Stimulated activated naive CD4-positive, alpha-beta T cell (primary cell): ENCODE data around the gene TECPR1.

ENCODE experiments used
- DNase-seq, 6 experiments: peaks; one replicate each; lab custom pipeline; 2025; lab: John Stamatoyannopoulos, UW

Gene TECPR1

DNA sequence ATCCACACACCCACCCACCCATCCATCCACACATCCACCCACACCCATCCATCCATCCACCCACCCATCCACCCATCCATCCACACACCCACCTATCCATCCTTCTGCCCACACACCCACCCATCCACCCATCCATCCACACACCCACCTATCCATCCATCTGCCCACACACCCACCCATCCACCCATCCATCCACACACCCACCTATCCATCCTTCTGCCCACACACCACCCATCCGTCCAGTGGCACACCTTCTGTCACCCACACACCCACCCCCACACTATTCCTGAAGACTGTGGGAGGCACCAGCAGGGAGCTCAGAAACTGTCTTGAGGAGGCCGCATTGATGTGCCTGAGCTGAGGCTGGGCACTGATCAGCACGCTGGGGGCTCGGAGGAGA is 9.1 kb downstream of the TECPR1 start:
- DNase-seq, result no peak

- DNase-seq, result no peak
Measured at GRCh38 chr7:98242342-98242741, 9.7 kb downstream of the TECPR1 start.

DNA sequence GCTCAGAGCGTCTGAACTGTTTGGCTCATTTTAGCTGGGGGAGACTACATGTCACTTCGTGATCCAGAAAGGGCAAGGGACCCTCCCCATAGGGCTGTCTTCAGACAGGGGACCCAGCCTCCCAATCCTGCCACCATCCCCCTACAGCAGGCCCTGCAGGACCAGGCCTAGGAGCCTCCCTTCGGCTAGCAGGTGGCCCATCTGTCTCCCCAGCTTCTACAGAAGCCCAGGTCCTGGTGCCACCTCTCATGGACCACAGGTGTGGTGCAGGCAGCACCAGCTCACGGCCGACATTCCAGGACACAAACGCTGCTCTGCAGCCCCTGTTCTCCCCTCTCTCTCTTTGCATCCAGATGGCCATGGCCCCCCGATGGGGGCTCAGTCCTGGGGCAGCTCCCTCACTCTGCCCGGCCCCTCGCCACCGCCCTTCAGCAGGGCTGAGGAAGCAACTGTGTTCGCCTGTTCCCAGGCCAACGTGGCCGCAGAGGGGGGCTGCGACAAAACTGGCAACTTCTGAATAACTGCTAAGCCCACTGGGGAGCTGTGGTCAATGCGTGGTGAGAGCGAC is 10.3 kb downstream of the TECPR1 start:
- no peak for DNase-seq

DNA sequence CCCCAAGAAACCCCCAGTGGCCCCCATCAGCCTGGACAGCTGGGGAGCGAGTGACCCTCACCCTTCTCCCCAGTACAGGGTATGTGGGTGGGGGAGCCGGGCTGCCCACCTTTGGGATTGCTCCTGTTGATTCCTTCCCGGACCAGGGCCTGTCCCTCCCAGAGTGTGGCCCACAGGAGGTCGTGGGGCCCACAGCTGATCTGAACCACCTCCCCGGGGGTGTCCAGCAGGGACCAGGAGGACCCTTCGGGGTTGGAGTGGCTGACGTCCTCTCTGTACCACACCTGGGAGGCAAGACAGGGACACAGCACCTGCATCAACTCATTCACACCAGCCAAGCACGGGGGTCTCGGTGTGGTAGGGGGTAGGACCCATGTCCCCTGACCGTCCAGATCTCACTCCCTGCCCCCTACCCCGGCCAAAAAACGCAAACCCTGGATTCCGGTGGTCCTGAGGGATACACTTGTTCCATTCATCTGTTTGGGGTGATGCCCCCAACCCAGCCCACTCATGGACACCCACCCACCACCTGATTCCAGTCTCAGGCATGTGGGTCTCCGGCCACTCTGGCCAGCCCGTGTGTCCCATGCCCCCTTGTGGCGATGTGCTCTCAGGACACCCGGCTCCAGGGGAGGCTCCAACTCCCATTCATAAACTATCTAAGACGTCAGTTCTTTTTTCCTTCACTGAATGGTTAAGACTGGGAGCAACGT is 10.9 kb downstream of the TECPR1 start:
- DNase-seq, result peak in 3 of 6 experiments; percentile 6 to 10 (median 8)

GRCh38 chr7:98238976-98239375 is 13.1 kb downstream of the TECPR1 start:
- DNase-seq, result no peak

- DNase-seq, result no peak
Measured at GRCh38 chr7:98238076-98238475, 14.0 kb downstream of the TECPR1 start.

DNA sequence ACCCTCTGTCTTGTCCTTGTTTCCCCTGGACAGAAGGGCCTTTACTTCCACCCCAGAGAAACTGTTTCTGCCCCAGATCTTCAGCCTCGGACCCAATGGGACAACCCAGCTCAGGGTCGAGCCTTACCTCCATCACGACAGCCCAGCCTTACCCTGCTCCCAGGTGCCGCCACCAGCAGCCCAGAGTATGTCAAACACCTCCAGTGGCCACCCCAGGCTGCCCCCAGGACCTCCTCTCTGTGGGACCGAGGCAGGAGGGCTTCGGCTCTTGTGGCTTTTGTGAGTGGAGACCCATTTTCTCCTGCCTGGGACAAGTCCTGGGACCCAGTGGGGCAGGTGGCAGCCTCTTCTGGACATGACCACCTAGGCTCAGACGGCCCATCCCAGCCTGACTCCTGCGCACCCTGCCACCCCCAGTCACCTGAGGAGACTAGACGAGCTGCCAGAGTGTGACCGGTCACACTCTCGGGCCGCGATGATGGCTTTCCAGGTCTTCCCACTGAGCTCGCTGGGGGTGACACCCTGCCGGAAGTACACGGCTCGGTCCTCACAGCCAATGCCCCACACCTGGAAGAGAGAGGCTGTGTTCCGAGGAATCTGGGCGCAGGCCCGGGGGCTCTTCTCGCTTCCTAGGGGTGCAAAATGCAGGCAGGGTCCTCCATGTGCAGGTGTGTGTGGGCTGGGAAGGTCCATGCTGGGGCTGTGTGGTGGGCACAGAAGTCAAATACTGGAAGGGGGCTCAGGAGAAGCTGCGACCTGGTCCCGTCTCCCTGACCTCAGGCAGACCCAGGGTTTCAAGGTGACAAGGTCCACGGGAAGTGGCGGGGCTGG is 15.5 kb downstream of the TECPR1 start:
- no peak for DNase-seq

- no peak for DNase-seq
Measured at GRCh38 chr7:98235901-98236300, 16.1 kb downstream of the TECPR1 start.

DNA sequence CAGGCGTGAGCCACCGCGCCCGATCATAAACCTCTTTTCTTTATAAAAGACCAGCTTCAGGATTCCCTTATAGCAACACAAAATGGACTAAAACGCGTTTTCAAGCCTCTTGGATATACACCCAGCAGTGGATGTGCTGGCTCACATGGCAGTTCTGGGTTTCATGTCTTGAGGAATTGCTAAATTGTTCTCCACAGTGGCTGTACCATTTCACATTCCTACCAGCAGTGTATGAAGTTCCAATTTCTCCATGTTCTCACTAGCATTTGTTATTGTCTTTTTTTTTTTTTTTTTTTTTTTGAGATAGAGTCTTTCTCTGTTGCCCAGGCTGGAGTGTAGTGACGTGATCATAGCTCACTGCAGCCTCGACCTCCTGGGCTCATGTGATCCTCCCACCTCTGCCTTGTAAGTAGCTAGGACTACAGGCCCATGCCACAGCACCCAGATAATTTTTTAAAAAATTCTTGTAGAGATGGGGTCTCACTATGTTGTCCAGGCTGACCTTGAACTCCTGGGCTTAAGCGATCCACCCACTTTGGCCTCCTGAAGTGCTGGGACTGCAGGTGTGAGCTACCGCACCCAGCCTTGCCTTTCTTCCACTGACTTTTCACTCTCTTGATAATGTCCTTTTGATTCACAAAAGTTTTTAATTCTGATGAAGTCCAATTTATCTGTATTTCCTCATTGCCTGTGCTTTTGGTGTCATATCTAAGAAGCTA is 17.4 kb downstream of the TECPR1 start:
- no peak for DNase-seq

GRCh38 chr7:98233219-98234070 is 18.6 kb downstream of the TECPR1 start:
- no peak for DNase-seq

- no peak for DNase-seq
Measured at GRCh38 chr7:98232799-98233198, 19.2 kb downstream of the TECPR1 start.

DNA sequence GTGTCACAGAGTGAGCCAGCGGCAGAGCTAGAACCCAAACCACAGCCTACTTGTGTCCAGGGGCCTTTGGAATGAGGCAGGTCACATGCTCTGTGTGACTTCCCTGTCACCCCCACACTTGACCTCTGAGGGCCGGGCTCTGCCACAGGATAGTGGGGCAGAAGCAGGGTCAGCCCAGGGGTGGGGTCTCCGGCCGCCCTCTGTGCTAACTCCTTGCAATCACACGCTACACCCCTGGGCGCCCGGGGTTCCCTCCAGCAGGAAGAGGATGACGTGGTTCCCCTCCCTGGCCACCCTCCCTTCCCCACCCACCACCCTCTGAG is 19.8 kb downstream of the TECPR1 start:
- DNase-seq, result no peak

- no peak for DNase-seq
Measured at GRCh38 chr7:98231493-98232262, 20.4 kb downstream of the TECPR1 start.

- no peak for DNase-seq
Measured at GRCh38 chr7:98230746-98231471, 21.1 kb downstream of the TECPR1 start.

GRCh38 chr7:98229991-98230745 is 21.9 kb downstream of the TECPR1 start:
- no peak for DNase-seq

GRCh38 chr7:98229441-98229840 is 22.6 kb downstream of the TECPR1 start:
- DNase-seq, result no peak

DNA sequence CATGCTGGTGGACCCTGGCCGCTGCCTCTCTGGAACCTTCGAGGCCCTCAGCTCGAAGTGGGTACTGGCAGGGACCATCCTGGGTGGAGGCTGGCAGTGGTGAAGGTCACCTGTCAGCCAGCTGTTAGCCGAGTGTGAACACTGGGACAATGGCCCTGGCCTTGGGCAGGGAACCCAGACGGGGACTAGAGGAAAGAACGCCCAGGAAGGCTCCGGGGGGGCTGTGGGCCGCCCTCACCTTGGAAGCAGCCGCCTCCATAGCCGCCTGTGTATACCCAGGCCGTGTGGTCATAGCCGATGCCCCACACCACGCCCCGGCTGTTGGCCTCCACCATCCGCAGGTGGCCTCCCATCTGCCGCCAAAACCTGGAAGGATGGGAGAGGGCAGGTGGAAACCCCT is 23.2 kb downstream of the TECPR1 start:
- no peak for DNase-seq

DNA sequence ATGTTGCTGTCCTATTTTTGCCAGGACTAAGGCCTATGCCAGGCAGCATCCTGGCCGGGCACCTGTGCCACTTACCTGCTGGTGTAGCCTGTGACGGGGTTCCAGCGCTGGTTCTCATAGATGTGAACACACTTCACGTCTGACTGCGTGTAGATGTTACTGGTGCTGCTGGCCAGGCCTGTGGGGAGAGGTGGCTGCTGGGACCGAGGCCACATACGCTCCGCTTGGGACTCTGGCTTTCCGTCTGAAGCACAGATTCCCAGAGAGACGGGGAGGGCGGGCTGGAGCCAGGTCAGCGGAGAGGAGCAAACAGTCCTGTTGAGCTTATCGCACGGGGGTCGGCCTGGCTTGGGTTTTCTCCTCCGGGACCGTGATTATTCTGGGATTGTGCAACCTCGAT is 24.1 kb downstream of the TECPR1 start:
- no peak for DNase-seq

GRCh38 chr7:98225913-98226614 is 26.0 kb downstream of the TECPR1 start:
- no peak for DNase-seq
